ENCODE measurements around the gene SMDT1.

Gene SMDT1

GRCh38 chr22:42072606-42073330 is 6.7 kb upstream of the SMDT1 start:
- no peak for TF ChIP-seq EZH2 (optimal IDR thresholded peaks at IDR 0.05; ENCODE audit: low read depth, low read length)
- TF ChIP-seq EZH2phosphoT487 (IDR thresholded peaks at IDR 0.05; ENCODE audit: low read length), result no peak
- TF ChIP-seq CTCF (IDR thresholded peaks at IDR 0.05; ENCODE audit: low read length), result no peak
- Histone ChIP-seq H3K9me2 (replicated peaks; ENCODE audit: insufficient read depth, low read length) (no peaks in the 10 kb centered on the region), H3K36me3 (replicated peaks; ENCODE audit: insufficient read depth, low read length) (no peaks in the 10 kb centered on the region), H3K9ac (ENCODE audit: low read length) (no peak overlapping the region), H3K79me2 (ENCODE audit: low read length) (no peaks in the 10 kb centered on the region), H3K4me2 (ENCODE audit: low read depth, low read length) (no peak overlapping the region), H3F3A (ENCODE audit: insufficient read depth, low read length) (peaks cover 13% of the 10 kb centered on the region; the same call in 1 of the 2 replicates), H2AFZ (ENCODE audit: low read length) (no peak overlapping the region), H4K20me1 (ENCODE audit: insufficient read depth, low read length) (no peaks in the 10 kb centered on the region), H3K4me3 (ENCODE audit: low read length) (no peak overlapping the region), H3K9me3 (replicated peaks; ENCODE audit: insufficient read depth, low read length) (no peaks in the 10 kb centered on the region), H3K27me3 (replicated peaks; ENCODE audit: insufficient read depth, low read length) (no peaks in the 10 kb centered on the region), H3K4me1 (ENCODE audit: low read length) (peaks cover 12% of the 10 kb centered on the region), H3K27ac (ENCODE audit: low read length) (no peak overlapping the region)
- DNase-seq, result no peak

DNA sequence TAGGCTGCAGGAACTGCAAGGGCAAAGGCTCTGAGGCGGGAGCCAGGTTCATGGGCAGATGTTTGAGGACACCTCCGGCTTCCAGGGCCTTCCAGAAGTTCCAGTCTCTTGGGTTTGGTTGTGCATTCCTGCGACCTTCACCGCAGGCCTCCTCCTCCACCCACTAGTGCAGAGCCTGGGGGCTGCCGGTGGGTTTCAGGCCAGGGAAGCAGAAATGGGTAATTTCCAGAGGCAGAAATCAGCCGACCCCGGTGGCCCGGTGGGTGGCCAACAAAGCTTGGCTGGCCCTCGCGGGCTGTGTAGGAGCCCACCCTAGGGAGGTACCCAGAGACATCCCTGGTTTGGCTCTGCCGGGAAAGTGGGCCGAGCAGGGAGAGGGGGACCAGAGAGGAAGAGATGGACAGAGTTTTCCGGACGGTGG is 5.9 kb upstream of the SMDT1 start:
- Histone ChIP-seq H3K4me2 (ENCODE audit: low read depth, low read length) (0 out of 2 replicates have a peak overlapping the region, but pooled peaks have one; percentile 45), H4K20me1 (ENCODE audit: insufficient read depth, low read length) (no peaks in the 10 kb centered on the region), H3K9me2 (replicated peaks; ENCODE audit: insufficient read depth, low read length) (no peaks in the 10 kb centered on the region), H3K9ac (ENCODE audit: low read length) (no peak overlapping the region), H3K27ac (ENCODE audit: low read length) (no peak overlapping the region), H3F3A (ENCODE audit: insufficient read depth, low read length) (peaks cover 14% of the 10 kb centered on the region; the same call in 1 of the 2 replicates), H3K4me3 (ENCODE audit: low read length) (no peak overlapping the region), H3K27me3 (replicated peaks; ENCODE audit: insufficient read depth, low read length) (no peaks in the 10 kb centered on the region), H3K9me3 (replicated peaks; ENCODE audit: insufficient read depth, low read length) (no peaks in the 10 kb centered on the region), H2AFZ (ENCODE audit: low read length) (no peak overlapping the region), H3K79me2 (ENCODE audit: low read length) (no peaks in the 10 kb centered on the region), H3K36me3 (replicated peaks; ENCODE audit: insufficient read depth, low read length) (no peaks in the 10 kb centered on the region), H3K4me1 (ENCODE audit: low read length) (peaks cover 12% of the 10 kb centered on the region)
- TF ChIP-seq CTCF (IDR thresholded peaks at IDR 0.05; ENCODE audit: low read length) (no peak), EZH2 (optimal IDR thresholded peaks at IDR 0.05; ENCODE audit: low read depth, low read length) (no peak), EZH2phosphoT487 (IDR thresholded peaks at IDR 0.05; ENCODE audit: low read length) (no peak)
- DNase-seq, result no peak

- Histone ChIP-seq H3K9me2 (replicated peaks; ENCODE audit: insufficient read depth, low read length) (no peaks in the 10 kb centered on the region), H4K20me1 (ENCODE audit: insufficient read depth, low read length) (no peaks in the 10 kb centered on the region), H3K27ac (ENCODE audit: low read length) (no peak within 1 kb of the TSS), H3K4me2 (ENCODE audit: low read depth, low read length) (peak within 1 kb of the TSS; percentile 45; the same call in 1 of the 2 replicates), H2AFZ (ENCODE audit: low read length) (peak within 1 kb of the TSS; percentile 58; the same call in 1 of the 2 replicates), H3K36me3 (replicated peaks; ENCODE audit: insufficient read depth, low read length) (no peaks in the 10 kb centered on the region), H3K4me1 (ENCODE audit: low read length) (peaks cover 15% of the 10 kb centered on the region), H3K27me3 (replicated peaks; ENCODE audit: insufficient read depth, low read length) (no peaks in the 10 kb centered on the region), H3K4me3 (ENCODE audit: low read length) (peak within 1 kb of the TSS; percentile 34; the same call in 1 of the 2 replicates), H3F3A (ENCODE audit: insufficient read depth, low read length) (peaks cover 20% of the 10 kb centered on the region; the same call in 1 of the 2 replicates), H3K79me2 (ENCODE audit: low read length) (no peaks in the 10 kb centered on the region), H3K9me3 (replicated peaks; ENCODE audit: insufficient read depth, low read length) (no peaks in the 10 kb centered on the region), H3K9ac (ENCODE audit: low read length) (peak within 1 kb of the TSS; percentile 37; the same call in 1 of the 2 replicates)
- DNase-seq, result no peak
- TF ChIP-seq CTCF (IDR thresholded peaks at IDR 0.05; ENCODE audit: low read length) (peak; percentile 19; the same call in 1 of the 2 replicates), EZH2phosphoT487 (IDR thresholded peaks at IDR 0.05; ENCODE audit: low read length) (no peak)
Measured at GRCh38 chr22:42074132-42074811, 5.2 kb upstream of the SMDT1 start, which contains the start of gene PHETA2. TSS of gene PHETA2 (plus strand) at chr22:42074248. CDS start at chr22:42077294, 3,046 bp downstream.
